Measurements from ENCODE around the gene TMEM60.

- no peak for TF ChIP-seq CTCF (IDR thresholded peaks at IDR 0.05)
- TF ChIP-seq POLR2A (IDR thresholded peaks at IDR 0.05) = no peak
Measured at GRCh38 chr7:77778535-77778934, 19.7 kb downstream of the TMEM60 start.

Data from heart left ventricle (tissue), 13 donors.